Endometrium (tissue), 2 donors: ENCODE measurements around the gene MIS18A.
"Not testable (repeated sequence)": the region's sequence is repeated elsewhere in the genome, so short reads cannot be mapped to it uniquely, and the experiment has no call there.

Experiments used
- FAIRE-seq: peaks from 2 replicates; lab custom pipeline; 2012; peaks lifted over from hg19 to GRCh38; lab: Jason Lieb, UNC
- donor health status: control.
- donor health status: control.

MIS18A gene

GRCh38 chr21:32304998-32305397, 26.1 kb upstream of the MIS18A start:
- no peak for FAIRE-seq

GRCh38 chr21:32303385-32303784, 24.5 kb upstream of the MIS18A start:
- no peak for FAIRE-seq

GRCh38 chr21:32302560-32302959, 23.7 kb upstream of the MIS18A start:
- no peak for FAIRE-seq

GRCh38 chr21:32301596-32301995, 22.7 kb upstream of the MIS18A start:
- no peak for FAIRE-seq

GRCh38 chr21:32300117-32300681, 21.4 kb upstream of the MIS18A start:
- no peak for FAIRE-seq

- no peak for FAIRE-seq
Measured at GRCh38 chr21:32299695-32300094, 20.8 kb upstream of the MIS18A start.

GRCh38 chr21:32298658-32299081, 19.8 kb upstream of the MIS18A start, which contains the start of gene MRAP:
Gene MRAP, plus strand, starts transcription at chr21:32298855. Its CDS starts 117 bp downstream, at chr21:32298972.
- no peak for FAIRE-seq

- FAIRE-seq, result no peak
Measured at GRCh38 chr21:32298148-32298559, 19.3 kb upstream of the MIS18A start.

GRCh38 chr21:32297449-32297848, 18.6 kb upstream of the MIS18A start:
- FAIRE-seq, result no peak

- no peak for FAIRE-seq
Measured at GRCh38 chr21:32285476-32285875, 6.6 kb upstream of the MIS18A start.

GRCh38 chr21:32282992-32283391, 4.1 kb upstream of the MIS18A start:
- no peak for FAIRE-seq

- no peak for FAIRE-seq
Measured at GRCh38 chr21:32281531-32281930, 2.7 kb upstream of the MIS18A start.

GRCh38 chr21:32279377-32279680, 480 bp upstream of the MIS18A start:
- FAIRE-seq, result no peak

GRCh38 chr21:32278103-32278502, 746 bp downstream of the MIS18A start:
- FAIRE-seq, result no peak

GRCh38 chr21:32276671-32277070, 2.2 kb downstream of the MIS18A start:
- FAIRE-seq, result no peak

GRCh38 chr21:32270748-32271147, 8.1 kb downstream of the MIS18A start:
- FAIRE-seq, result no peak

- not testable (repeated sequence) for FAIRE-seq
Measured at GRCh38 chr21:32265321-32265720, 13.5 kb downstream of the MIS18A start.

GRCh38 chr21:32261929-32262328, 16.9 kb downstream of the MIS18A start:
- FAIRE-seq, result no peak

- FAIRE-seq, result no peak
Measured at GRCh38 chr21:32260130-32260529, 18.7 kb downstream of the MIS18A start.

- not testable (repeated sequence) for FAIRE-seq
Measured at GRCh38 chr21:32258786-32259048, 20.1 kb downstream of the MIS18A start.

GRCh38 chr21:32257962-32258785, 20.7 kb downstream of the MIS18A start:
- peak; percentile 67 for FAIRE-seq

- no peak for FAIRE-seq
Measured at GRCh38 chr21:32256873-32257620, 21.8 kb downstream of the MIS18A start.

- FAIRE-seq, result no peak
Measured at GRCh38 chr21:32256251-32256650, 22.6 kb downstream of the MIS18A start.
